ENCODE results near the gene AFM. TPM values are rescaled to one million over a fixed set of nuclear protein-coding genes. Genes with fewer than 3 reads are reported as not detected.

Gene AFM, protein sequence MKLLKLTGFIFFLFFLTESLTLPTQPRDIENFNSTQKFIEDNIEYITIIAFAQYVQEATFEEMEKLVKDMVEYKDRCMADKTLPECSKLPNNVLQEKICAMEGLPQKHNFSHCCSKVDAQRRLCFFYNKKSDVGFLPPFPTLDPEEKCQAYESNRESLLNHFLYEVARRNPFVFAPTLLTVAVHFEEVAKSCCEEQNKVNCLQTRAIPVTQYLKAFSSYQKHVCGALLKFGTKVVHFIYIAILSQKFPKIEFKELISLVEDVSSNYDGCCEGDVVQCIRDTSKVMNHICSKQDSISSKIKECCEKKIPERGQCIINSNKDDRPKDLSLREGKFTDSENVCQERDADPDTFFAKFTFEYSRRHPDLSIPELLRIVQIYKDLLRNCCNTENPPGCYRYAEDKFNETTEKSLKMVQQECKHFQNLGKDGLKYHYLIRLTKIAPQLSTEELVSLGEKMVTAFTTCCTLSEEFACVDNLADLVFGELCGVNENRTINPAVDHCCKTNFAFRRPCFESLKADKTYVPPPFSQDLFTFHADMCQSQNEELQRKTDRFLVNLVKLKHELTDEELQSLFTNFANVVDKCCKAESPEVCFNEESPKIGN
- total RNA-seq = not detected in 2 replicates

DNA sequence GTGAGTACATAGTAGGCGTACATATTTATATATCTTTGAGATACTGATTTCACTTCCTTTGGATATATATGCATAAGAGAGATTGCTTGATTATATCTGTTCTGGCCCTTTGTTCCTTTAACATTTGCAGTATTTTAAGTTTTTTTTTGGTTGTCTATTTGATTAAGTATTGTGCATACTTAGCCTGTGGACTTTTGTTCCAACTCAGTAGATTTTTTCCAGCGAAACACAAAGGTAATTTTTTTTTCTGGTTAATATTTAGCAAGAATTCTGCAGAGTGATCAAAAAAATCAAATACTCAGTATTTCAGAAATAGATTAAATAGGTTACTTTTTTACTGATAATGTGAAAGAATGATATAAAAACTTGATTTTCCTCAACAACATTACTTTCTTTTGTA is at the start of gene AFM:
Gene AFM (plus strand): TSS at position 388 of the 400 bp plus-strand sequence. CDS start 31 bp downstream, outside the sequence.

GRCh38 chr4:73435984-73436383 is 45.6 kb upstream of the AFM start, which contains the start of gene AFP:
AFP (plus strand) TSS chr4:73436221; CDS start chr4:73436263, 42 bp downstream.

Small RNA genes lying within 50 kb of the gene (small RNA-seq; reads per million reads assigned to genes)
- not detected for gene AC074250.1 (ENCODE audit: low replicate concordance)

Other genes starting within 250 kb of the AFM start
- gene ANKRD17, start 222.9 kb upstream of the AFM start, total RNA-seq = 49.2 and 68.4 TPM in 2 replicates
- gene ALB, start 77.5 kb upstream of the AFM start, total RNA-seq = not detected in 2 replicates
- gene AFP, start 45.5 kb upstream of the AFM start, total RNA-seq = 0.57 TPM in 1 of 2 replicates, not detected in the other
- gene RASSF6, start 138.7 kb downstream of the AFM start, total RNA-seq = 0.14 TPM in 1 of 2 replicates, not detected in the other

Measured in placental pericyte (primary cell).